ENCODE results near the gene RHBDL1. TPM values are rescaled to one million over a fixed set of nuclear protein-coding genes. Genes with fewer than 3 reads are reported as not detected.

RHBDL1 gene
- polyA plus RNA-seq, 1 donor from 2014 or later, result 7.2 TPM

GRCh38 chr16:692356-693108 is 17.1 kb downstream of the RHBDL1 start:
- Histone ChIP-seq H2AFZ (ENCODE audit: low read depth, low read length) (no peak overlapping the region), H3K27me3 (ENCODE audit: insufficient read depth, low read depth, low read length) (peaks cover 21% of the 10 kb centered on the region)

DNA sequence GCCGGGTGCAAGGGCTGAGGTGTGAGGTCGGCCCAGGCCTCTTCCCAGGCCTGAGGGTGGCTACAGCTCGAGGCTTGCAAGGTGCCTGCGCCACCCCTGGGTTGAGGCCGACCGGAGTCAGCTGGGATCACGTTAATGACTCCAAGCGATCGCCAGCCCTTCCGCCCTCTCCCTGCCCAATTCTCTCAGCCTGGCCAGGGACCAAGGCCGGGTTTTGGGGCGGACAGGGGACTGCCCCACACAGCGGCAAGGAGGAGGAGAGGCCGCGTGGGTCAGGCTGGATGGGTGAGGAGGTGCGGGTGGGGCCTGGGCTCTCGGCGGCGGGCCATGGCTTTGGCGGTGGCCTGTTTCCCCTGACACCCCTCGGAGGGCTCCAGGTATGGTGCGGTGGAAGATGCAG is 17.9 kb downstream of the RHBDL1 start:
- Histone ChIP-seq H3K9me2 (ENCODE audit: insufficient read depth, low read length) (no peaks in the 10 kb centered on the region), H3K27ac (ENCODE audit: low read length) (no peak overlapping the region), H3K36me3 (ENCODE audit: insufficient read depth, low read length) (no peaks in the 10 kb centered on the region), H4K20me1 (ENCODE audit: insufficient read depth) (peaks cover 3% of the 10 kb centered on the region), H3K9ac (ENCODE audit: low read length) (no peak overlapping the region), H3F3A (ENCODE audit: insufficient read depth, low read length, poor library complexity, severe bottlenecking) (no peaks in the 10 kb centered on the region), H2AFZ (ENCODE audit: low read depth, low read length) (no peak overlapping the region), H3K9me3 (ENCODE audit: low read length) (no peaks in the 10 kb centered on the region), H3K79me2 (replicated peaks; ENCODE audit: insufficient read depth, low read length) (peaks cover 6% of the 10 kb centered on the region), H3K4me3 (ENCODE audit: low read length) (no peak overlapping the region), H3K27me3 (ENCODE audit: insufficient read depth, low read depth, low read length) (peaks cover 21% of the 10 kb centered on the region), H3K4me2 (ENCODE audit: low read length) (no peak overlapping the region)
- TF ChIP-seq EP300 (conservative IDR thresholded peaks at IDR 0.05; ENCODE audit: poor library complexity, severe bottlenecking) (no peak), TAF1 (IDR thresholded peaks at IDR 0.05; ENCODE audit: low read depth) (no peak), POLR2AphosphoS5 (IDR thresholded peaks at IDR 0.05) (peak; percentile 11), RAD21 (conservative IDR thresholded peaks at IDR 0.05) (no peak), MXI1 (conservative IDR thresholded peaks at IDR 0.05; ENCODE audit: poor library complexity, severe bottlenecking) (no peak), SMC3 (conservative IDR thresholded peaks at IDR 0.05; ENCODE audit: poor library complexity) (no peak)

More at GRCh38 chr16:692356-693108, 17.1 kb downstream of the RHBDL1 start:
- H3K9me2 ChIP-seq (ENCODE audit: insufficient read depth, low read length), result no peaks in the 10 kb centered on the region
- TF ChIP-seq, protein P1, sequence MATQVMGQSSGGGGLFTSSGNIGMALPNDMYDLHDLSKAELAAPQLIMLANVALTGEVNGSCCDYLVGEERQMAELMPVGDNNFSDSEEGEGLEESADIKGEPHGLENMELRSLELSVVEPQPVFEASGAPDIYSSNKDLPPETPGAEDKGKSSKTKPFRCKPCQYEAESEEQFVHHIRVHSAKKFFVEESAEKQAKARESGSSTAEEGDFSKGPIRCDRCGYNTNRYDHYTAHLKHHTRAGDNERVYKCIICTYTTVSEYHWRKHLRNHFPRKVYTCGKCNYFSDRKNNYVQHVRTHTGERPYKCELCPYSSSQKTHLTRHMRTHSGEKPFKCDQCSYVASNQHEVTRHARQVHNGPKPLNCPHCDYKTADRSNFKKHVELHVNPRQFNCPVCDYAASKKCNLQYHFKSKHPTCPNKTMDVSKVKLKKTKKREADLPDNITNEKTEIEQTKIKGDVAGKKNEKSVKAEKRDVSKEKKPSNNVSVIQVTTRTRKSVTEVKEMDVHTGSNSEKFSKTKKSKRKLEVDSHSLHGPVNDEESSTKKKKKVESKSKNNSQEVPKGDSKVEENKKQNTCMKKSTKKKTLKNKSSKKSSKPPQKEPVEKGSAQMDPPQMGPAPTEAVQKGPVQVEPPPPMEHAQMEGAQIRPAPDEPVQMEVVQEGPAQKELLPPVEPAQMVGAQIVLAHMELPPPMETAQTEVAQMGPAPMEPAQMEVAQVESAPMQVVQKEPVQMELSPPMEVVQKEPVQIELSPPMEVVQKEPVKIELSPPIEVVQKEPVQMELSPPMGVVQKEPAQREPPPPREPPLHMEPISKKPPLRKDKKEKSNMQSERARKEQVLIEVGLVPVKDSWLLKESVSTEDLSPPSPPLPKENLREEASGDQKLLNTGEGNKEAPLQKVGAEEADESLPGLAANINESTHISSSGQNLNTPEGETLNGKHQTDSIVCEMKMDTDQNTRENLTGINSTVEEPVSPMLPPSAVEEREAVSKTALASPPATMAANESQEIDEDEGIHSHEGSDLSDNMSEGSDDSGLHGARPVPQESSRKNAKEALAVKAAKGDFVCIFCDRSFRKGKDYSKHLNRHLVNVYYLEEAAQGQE (IDR thresholded peaks at IDR 0.05; ENCODE audit: borderline replicate concordance), result no peak
- no peak for TF ChIP-seq SMC3 (conservative IDR thresholded peaks at IDR 0.05; ENCODE audit: poor library complexity)
- no peak for TF ChIP-seq MXI1 (conservative IDR thresholded peaks at IDR 0.05; ENCODE audit: poor library complexity, severe bottlenecking)
- no peak for TF ChIP-seq EZH2 (IDR thresholded peaks at IDR 0.05; ENCODE audit: borderline replicate concordance, insufficient read depth, low read length, poor library complexity, severe bottlenecking)
- TF ChIP-seq CTCF (IDR thresholded peaks at IDR 0.05; ENCODE audit: poor library complexity, severe bottlenecking), result no peak
- no peak for TF ChIP-seq EP300 (conservative IDR thresholded peaks at IDR 0.05; ENCODE audit: poor library complexity, severe bottlenecking)
- no peak for TF ChIP-seq RAD21 (conservative IDR thresholded peaks at IDR 0.05)
- TF ChIP-seq TAF1 (IDR thresholded peaks at IDR 0.05; ENCODE audit: low read depth), result no peak
- no peak for TF ChIP-seq POLR2AphosphoS5 (IDR thresholded peaks at IDR 0.05)
- H3K9me3 ChIP-seq (ENCODE audit: low read length), result no peaks in the 10 kb centered on the region
- H4K20me1 ChIP-seq (ENCODE audit: insufficient read depth), result peaks cover 3% of the 10 kb centered on the region
- H3K27ac ChIP-seq (ENCODE audit: low read length), result no peak overlapping the region
- H3K36me3 ChIP-seq (ENCODE audit: insufficient read depth, low read length), result no peaks in the 10 kb centered on the region
- H3K4me2 ChIP-seq (ENCODE audit: low read length), result no peak overlapping the region
- H3K9ac ChIP-seq (ENCODE audit: low read length), result no peak overlapping the region
- H3F3A ChIP-seq (ENCODE audit: insufficient read depth, low read length, poor library complexity, severe bottlenecking), result no peaks in the 10 kb centered on the region
- H3K4me3 ChIP-seq (ENCODE audit: low read length), result no peak overlapping the region
- H3K79me2 ChIP-seq (replicated peaks; ENCODE audit: insufficient read depth, low read length), result peaks cover 6% of the 10 kb centered on the region
